Mesenchymal stem cell (in vitro differentiated cells and primary cell): ENCODE results near the gene BNIP3.
"Not testable (repeated sequence)": the region's sequence is repeated elsewhere in the genome, so short reads cannot be mapped to it uniquely, and the experiment has no call there.

Source experiments
- DNase-seq: peaks from one replicate; pipeline ENCODE4 v3.0.0-alpha.2; 2013
- H2AFZ ChIP-seq: one replicate; pipeline ENCODE4 v1.6.1; 2013; ENCODE audit warnings: low read depth, mild to moderate bottlenecking, control low read depth, inconsistent platforms, low read length, moderate library complexity
- H2AK5ac ChIP-seq: 2 replicates; pipeline ENCODE4 v1.6.1; 2013; ENCODE audit warnings: low read length, moderate library complexity, mild to moderate bottlenecking, inconsistent platforms; ENCODE audit not compliant: severe bottlenecking
- H2BK120ac ChIP-seq: one replicate; pipeline ENCODE4 v1.6.1; 2013; ENCODE audit warnings: low read depth, mild to moderate bottlenecking, inconsistent platforms, low read length, moderate library complexity
- H2BK12ac ChIP-seq, 2 experiments: one replicate each; pipeline ENCODE4 v1.6.1; 2013; ENCODE audit warnings: inconsistent platforms in 2 of 2, low read length in 2 of 2, mild to moderate bottlenecking in 2 of 2, moderate library complexity in 2 of 2, control low read depth in 1 of 2
- H2BK15ac ChIP-seq: one replicate; pipeline ENCODE4 v1.6.1; 2013; ENCODE audit warnings: mild to moderate bottlenecking, low read depth, inconsistent platforms; ENCODE audit not compliant: poor library complexity, severe bottlenecking
- H2BK5ac ChIP-seq: 2 replicates; pipeline ENCODE4 v1.6.1; 2013; ENCODE audit warnings: low read depth, mild to moderate bottlenecking, low read length, control low read depth, inconsistent platforms; ENCODE audit not compliant: poor library complexity, severe bottlenecking
- H3K14ac ChIP-seq, 2 experiments: one replicate each; pipeline ENCODE4 v1.6.1; 2013; ENCODE audit warnings: inconsistent platforms in 2 of 2, low read length in 2 of 2, control low read depth in 1 of 2, mild to moderate bottlenecking in 1 of 2, moderate library complexity in 1 of 2
- H3K18ac ChIP-seq, 2 experiments: one replicate each; pipeline ENCODE4 v1.6.1; 2013; ENCODE audit warnings: inconsistent platforms in 2 of 2, low read length in 2 of 2, control low read depth in 1 of 2, low read depth in 1 of 2, mild to moderate bottlenecking in 1 of 2
- H3K23ac ChIP-seq, 2 experiments: one replicate each; pipeline ENCODE4 v1.6.1; 2013; ENCODE audit warnings: inconsistent platforms in 2 of 2, low read length in 2 of 2, mild to moderate bottlenecking in 2 of 2, moderate library complexity in 2 of 2, control low read depth in 1 of 2
- H3K27ac ChIP-seq: 2 replicates; pipeline ENCODE4 v1.5.1; 2013; ENCODE audit warnings: mild to moderate bottlenecking, moderate library complexity, low read length, control low read depth, inconsistent platforms; ENCODE audit not compliant: poor library complexity, severe bottlenecking
- H3K27me3 ChIP-seq, 2 experiments: 2 replicates each; pipeline versions ENCODE4 v1.6.1 to v1.7.0; 2013; ENCODE audit warnings: low read length in 2 of 2, mild to moderate bottlenecking in 2 of 2, moderate library complexity in 2 of 2, control low read depth in 1 of 2, inconsistent platforms in 1 of 2; ENCODE audit not compliant: control insufficient read depth in 1 of 2, insufficient read depth in 1 of 2
- H3K36me3 ChIP-seq, 2 experiments: 2 replicates each; pipeline versions ENCODE4 v1.6.1 to v1.7.0; 2013; ENCODE audit warnings: low read length in 2 of 2, control low read depth in 1 of 2, inconsistent platforms in 1 of 2, low read depth in 1 of 2, mild to moderate bottlenecking in 1 of 2; ENCODE audit not compliant: insufficient read depth in 2 of 2, control insufficient read depth in 1 of 2
- H3K4ac ChIP-seq, 2 experiments: one replicate each; pipeline ENCODE4 v1.6.1; 2013; ENCODE audit warnings: inconsistent platforms in 2 of 2, low read length in 2 of 2, mild to moderate bottlenecking in 2 of 2, moderate library complexity in 2 of 2, control low read depth in 1 of 2, low read depth in 1 of 2
- H3K4me1 ChIP-seq: 2 replicates; pipeline ENCODE4 v1.6.1; 2013; ENCODE audit warnings: low read depth, low read length, control low read depth; ENCODE audit not compliant: control insufficient read depth, insufficient read depth
- H3K4me2 ChIP-seq: 2 replicates; pipeline ENCODE4 v1.6.1; 2013; ENCODE audit warnings: low read length, mild to moderate bottlenecking, inconsistent platforms; ENCODE audit not compliant: poor library complexity, severe bottlenecking
- H3K4me3 ChIP-seq, 2 experiments: 2 replicates each; pipeline versions ENCODE4 v1.5.1 to v1.7.0; 2013; ENCODE audit warnings: low read length in 2 of 2, mild to moderate bottlenecking in 2 of 2, control low read depth in 1 of 2, low read depth in 1 of 2; ENCODE audit not compliant: insufficient read depth in 1 of 2
- H3K79me1 ChIP-seq: replicated peaks from 2 replicates; pipeline ENCODE4 v1.6.1; 2013; ENCODE audit warnings: mild to moderate bottlenecking, control low read depth, low read length, inconsistent platforms; ENCODE audit not compliant: poor library complexity, severe bottlenecking
- H3K9ac ChIP-seq: 2 replicates; pipeline ENCODE4 v1.7.0; 2013; ENCODE audit warnings: mild to moderate bottlenecking, low read length, moderate library complexity
- H3K9me3 ChIP-seq: 2 replicates; pipeline ENCODE4 v1.7.0; 2013; ENCODE audit warnings: mild to moderate bottlenecking, low read length; ENCODE audit not compliant: control insufficient read depth
- H4K8ac ChIP-seq: one replicate; pipeline ENCODE4 v1.6.1; 2013; ENCODE audit warnings: inconsistent platforms, mild to moderate bottlenecking, low read length, moderate library complexity
- H4K91ac ChIP-seq: one replicate; pipeline ENCODE4 v1.6.1; 2013; ENCODE audit warnings: mild to moderate bottlenecking, low read length, inconsistent platforms
- WGBS: methylation state at CpG from one replicate; pipeline ENCODE4 v1.1.7; 2013; ENCODE audit warnings: mixed read lengths; 5-methylcytosine and 5-hydroxymethylcytosine counted together

Gene BNIP3

DNA sequence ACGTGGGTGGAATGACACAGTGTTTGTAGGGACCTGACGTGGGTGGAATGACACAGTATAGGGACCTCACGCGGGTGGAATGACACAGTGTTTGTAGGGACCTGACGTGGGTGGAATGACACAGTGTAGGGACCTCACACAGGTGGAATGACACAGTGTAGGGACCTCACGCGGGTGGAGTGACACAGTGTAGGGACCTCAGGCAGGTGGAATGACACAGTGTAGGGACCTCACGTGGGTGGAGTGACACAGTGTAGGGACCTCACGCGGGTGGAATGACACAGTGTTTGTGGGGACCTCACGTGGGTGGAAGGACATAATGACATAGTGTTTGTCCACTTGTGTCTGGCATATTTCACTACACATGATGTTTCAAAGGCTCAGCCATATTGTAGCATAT lies 61.6 kb downstream of the BNIP3 start:
- H2AK5ac ChIP-seq = no peak overlapping the region
- H3K4me2 ChIP-seq = no peak overlapping the region
- H4K91ac ChIP-seq = no peak overlapping the region
- H4K8ac ChIP-seq = no peak overlapping the region
- no peak overlapping the region for H2BK15ac ChIP-seq
- H2BK5ac ChIP-seq = no peak overlapping the region
- 96% methylated on average over 6 of the region's 11 CpGs for WGBS
- no peak overlapping the region for H2BK12ac ChIP-seq
- H3K9ac ChIP-seq = no peak overlapping the region
- no peak overlapping the region for H2BK120ac ChIP-seq
- no peak overlapping the region for H3K18ac ChIP-seq
- H3K4me3 ChIP-seq = no peak overlapping the region
- peaks cover 10% of the 10 kb centered on the region for H3K4me1 ChIP-seq
- H3K27me3 ChIP-seq = no peaks in the 10 kb centered on the region
- DNase-seq = no peak
- H2AFZ ChIP-seq = no peak overlapping the region
- peaks cover 2% of the 10 kb centered on the region for H3K79me1 ChIP-seq
- peaks cover 0 to 3% of the 10 kb centered on the region in 2 experiments for H3K36me3 ChIP-seq
- no peak overlapping the region for H3K14ac ChIP-seq
- no peak overlapping the region for H3K27ac ChIP-seq
- H3K4ac ChIP-seq = no peak overlapping the region
- peaks cover 8% of the 10 kb centered on the region for H3K9me3 ChIP-seq
- peak overlapping the region in 1 of 2 experiments; percentile 85 for H3K23ac ChIP-seq

DNA sequence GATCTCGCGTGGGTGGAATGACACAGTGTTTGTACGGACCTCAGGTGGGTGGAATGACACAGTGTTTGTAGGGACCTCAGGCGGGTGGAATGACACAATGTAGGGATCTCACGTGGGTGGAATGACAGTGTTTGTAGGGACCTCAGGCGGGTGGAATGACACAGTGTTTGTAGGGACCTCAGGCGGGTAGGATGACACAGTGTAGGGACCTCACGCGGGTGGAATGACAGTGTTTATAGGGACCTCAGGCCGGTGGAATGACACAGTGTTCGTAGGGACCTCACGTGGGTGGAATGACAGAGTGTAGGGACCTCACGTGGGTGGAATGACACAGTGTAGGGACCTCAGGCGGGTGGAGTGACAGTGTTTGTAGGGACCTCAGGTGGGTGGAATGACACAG lies 62.3 kb downstream of the BNIP3 start:
- DNase-seq, H2AFZ ChIP-seq, H3K9me3 ChIP-seq, H3K4me3 ChIP-seq, H3K18ac ChIP-seq, H3K36me3 ChIP-seq, H3K27me3 ChIP-seq, H3K4me2 ChIP-seq, H2BK12ac ChIP-seq, H3K4ac ChIP-seq, H2BK5ac ChIP-seq, H2BK15ac ChIP-seq, H2BK120ac ChIP-seq, H3K79me1 ChIP-seq, H4K8ac ChIP-seq, H3K27ac ChIP-seq, H4K91ac ChIP-seq, H3K23ac ChIP-seq, H3K14ac ChIP-seq, H2AK5ac ChIP-seq, H3K9ac ChIP-seq: not testable (repeated sequence)
- WGBS = 100% methylated on average over 1 of the region's 14 CpGs
- peaks cover 10% of the 10 kb centered on the region for H3K4me1 ChIP-seq
